ENCODE results near the gene RPRML. TPM values are rescaled to one million over a fixed set of nuclear protein-coding genes. Genes with fewer than 3 reads are reported as not detected.

The RPRML gene
- total RNA-seq, 1 experiment from 2014 or later = 0.11 TPM

GRCh38 chr17:46984892-46985291, 5.8 kb upstream of the RPRML start:
- no peaks in the 10 kb centered on the region for H4K20me1 ChIP-seq (ENCODE audit: low read length)
- H3K27ac ChIP-seq (ENCODE audit: low read length) = no peak overlapping the region
- intact Hi-C loops (cut with micrococcal nuclease) = no loop called here
- H3K36me3 ChIP-seq (ENCODE audit: low read depth, low read length) = no peaks in the 10 kb centered on the region
- POLR2A ChIA-PET (ENCODE audit: unreplicated experiment) = no interaction called here
- no peaks in the 10 kb centered on the region for H3K79me2 ChIP-seq (ENCODE audit: low read length)
- no peaks in the 10 kb centered on the region for H3F3A ChIP-seq (ENCODE audit: low read length, unreplicated experiment)
- CTCF ChIA-PET = no interaction called here
- no peak overlapping the region for H2AFZ ChIP-seq (ENCODE audit: low read length)
- H3K9ac ChIP-seq (ENCODE audit: low read length) = no peak overlapping the region
- TF ChIP-seq CTCF (conservative IDR thresholded peaks at IDR 0.05; ENCODE audit: low read depth, low read length) (no peak), EZH2 (IDR thresholded peaks at IDR 0.05; ENCODE audit: low read length, unreplicated experiment) (no peak), EZH2phosphoT487 (IDR thresholded peaks at IDR 0.05; ENCODE audit: borderline replicate concordance, low read length) (no peak)
- ATAC-seq (no peak), DNase-seq (no peak)
- H3K9me2 ChIP-seq (replicated peaks; ENCODE audit: low read length) = no peaks in the 10 kb centered on the region
- no peak overlapping the region for H3K4me3 ChIP-seq (ENCODE audit: low read length)
- no peaks in the 10 kb centered on the region for H3K4me1 ChIP-seq (ENCODE audit: insufficient read depth, low read length)
- no peaks in the 10 kb centered on the region for H3K9me3 ChIP-seq (ENCODE audit: low read length)
- BruUV-seq (replicated peaks) = no TSS peak
- 0 out of 2 replicates have a peak, but pooled peaks cover 4% of the 10 kb centered on the region for H3K27me3 ChIP-seq (ENCODE audit: low read length)
- H3K4me2 ChIP-seq (ENCODE audit: low read length) = no peak overlapping the region

GRCh38 chr17:46984341-46984740, 5.3 kb upstream of the RPRML start:
- H2AFZ ChIP-seq (ENCODE audit: low read length) = no peak overlapping the region
- no peaks in the 10 kb centered on the region for H3K9me3 ChIP-seq (ENCODE audit: low read length)
- peaks cover 10% of the 10 kb centered on the region for H3K27me3 ChIP-seq (ENCODE audit: low read length)
- intact Hi-C loops (cut with micrococcal nuclease) = no loop called here
- DNase-seq (no peak), ATAC-seq (no peak)
- no peak overlapping the region for H3K4me2 ChIP-seq (ENCODE audit: low read length)
- no peaks in the 10 kb centered on the region for H3F3A ChIP-seq (ENCODE audit: low read length, unreplicated experiment)
- H4K20me1 ChIP-seq (ENCODE audit: low read length) = no peaks in the 10 kb centered on the region
- H3K4me1 ChIP-seq (ENCODE audit: insufficient read depth, low read length) = 0 out of 2 replicates have a peak, but pooled peaks cover 2% of the 10 kb centered on the region
- H3K27ac ChIP-seq (ENCODE audit: low read length) = no peak overlapping the region
- no peaks in the 10 kb centered on the region for H3K9me2 ChIP-seq (replicated peaks; ENCODE audit: low read length)
- BruUV-seq (replicated peaks) = no TSS peak
- H3K4me3 ChIP-seq (ENCODE audit: low read length) = no peak overlapping the region
- no peak for TF ChIP-seq CTCF (conservative IDR thresholded peaks at IDR 0.05; ENCODE audit: low read depth, low read length)
- ChIA-PET CTCF (no interaction called here), POLR2A (ENCODE audit: unreplicated experiment) (no interaction called here)
- no peak overlapping the region for H3K9ac ChIP-seq (ENCODE audit: low read length)
- H3K36me3 ChIP-seq (ENCODE audit: low read depth, low read length) = no peaks in the 10 kb centered on the region
- H3K79me2 ChIP-seq (ENCODE audit: low read length) = no peaks in the 10 kb centered on the region

- Histone ChIP-seq H3K27ac (ENCODE audit: low read length) (no peak overlapping the region), H3K4me3 (ENCODE audit: low read length) (no peak overlapping the region), H3F3A (ENCODE audit: low read length, unreplicated experiment) (no peaks in the 10 kb centered on the region), H3K27me3 (ENCODE audit: low read length) (peaks cover 16% of the 10 kb centered on the region), H3K36me3 (ENCODE audit: low read depth, low read length) (no peaks in the 10 kb centered on the region), H3K4me2 (ENCODE audit: low read length) (no peak overlapping the region), H3K9ac (ENCODE audit: low read length) (no peak overlapping the region), H3K9me3 (ENCODE audit: low read length) (no peaks in the 10 kb centered on the region), H4K20me1 (ENCODE audit: low read length) (no peaks in the 10 kb centered on the region), H3K4me1 (ENCODE audit: insufficient read depth, low read length) (peaks cover 7% of the 10 kb centered on the region; the same call in 1 of the 2 replicates), H3K9me2 (replicated peaks; ENCODE audit: low read length) (no peaks in the 10 kb centered on the region), H2AFZ (ENCODE audit: low read length) (no peak overlapping the region), H3K79me2 (ENCODE audit: low read length) (no peaks in the 10 kb centered on the region)
- TF ChIP-seq EZH2 (IDR thresholded peaks at IDR 0.05; ENCODE audit: low read length, unreplicated experiment) = no peak
- TF ChIP-seq EZH2phosphoT487 (IDR thresholded peaks at IDR 0.05; ENCODE audit: borderline replicate concordance, low read length) = no peak
- TF ChIP-seq CTCF (conservative IDR thresholded peaks at IDR 0.05; ENCODE audit: low read depth, low read length) = no peak
- BruUV-seq (replicated peaks) = no TSS peak
- CTCF ChIA-PET = no interaction called here
- intact Hi-C loops (cut with micrococcal nuclease) = no loop called here
- POLR2A ChIA-PET (ENCODE audit: unreplicated experiment) = no interaction called here
- ATAC-seq (no peak), DNase-seq (no peak)
These were observed 4.7 kb upstream of the RPRML start for GRCh38 chr17:46983782-46984181.

Measured in PC-3 (cell line).